Glutamatergic neuron (in vitro differentiated cells): Measurements from ENCODE around the gene CA4. TPM values are rescaled to one million over a fixed set of nuclear protein-coding genes. Genes with fewer than 3 reads are reported as not detected.
A peak's percentile ranks its signal among the peaks of the same experiment; 100 is the strongest.
"Not testable (repeated sequence)": the region's sequence is repeated elsewhere in the genome, so short reads cannot be mapped to it uniquely, and the experiment has no call there.

Experiments used
- DNase-seq: peaks from one replicate; pipeline ENCODE4 v3.0.0; 2022
- H3K27ac Mint-ChIP-seq: one replicate; pipeline ENCODE4 v1.8.0; 2020; ENCODE audit warnings: mild to moderate bottlenecking, mixed read lengths, inconsistent platforms; ENCODE audit not compliant: unreplicated experiment
- H3K27me3 Mint-ChIP-seq: one replicate; pipeline ENCODE4 v1.8.0; 2020; ENCODE audit warnings: mild to moderate bottlenecking, moderate library complexity, mixed read lengths, inconsistent platforms; ENCODE audit not compliant: unreplicated experiment
- H3K36me3 Mint-ChIP-seq: one replicate; pipeline ENCODE4 v1.8.0; 2020; ENCODE audit warnings: mild to moderate bottlenecking, mixed read lengths, inconsistent platforms; ENCODE audit not compliant: unreplicated experiment
- H3K4me1 Mint-ChIP-seq: one replicate; pipeline ENCODE4 v1.8.0; 2020; ENCODE audit warnings: mild to moderate bottlenecking, low read depth, mixed read lengths, inconsistent platforms; ENCODE audit not compliant: unreplicated experiment
- H3K4me3 Mint-ChIP-seq: one replicate; pipeline ENCODE4 v1.8.0; 2020; ENCODE audit warnings: mild to moderate bottlenecking, mixed read lengths, inconsistent platforms; ENCODE audit not compliant: unreplicated experiment
- H3K9me3 Mint-ChIP-seq: one replicate; pipeline ENCODE4 v1.8.0; 2020; ENCODE audit warnings: mild to moderate bottlenecking, moderate library complexity, mixed read lengths, inconsistent platforms; ENCODE audit not compliant: unreplicated experiment
- total RNA-seq: library from RNA; stranded (reverse); fragmentation: NEBNext Ultra II Directional; extraction: Animal tissue kit (Norgen Biotek cat#: 25700); gene quantifications from one replicate; pipeline ENCODE4 v1.2.1, GENCODE V29; 2021; ENCODE audit not compliant: unreplicated experiment
- TF ChIP-seq, protein P1 (sequence below): fragments of 200-600 bp; sonication (generic); IDR thresholded peaks from one replicate; pipeline ENCODE4 v1.5.0; 2021; ENCODE audit not compliant: partially characterized antibody, unreplicated experiment

The CA4 gene
- total RNA-seq, 1 donor from 2014 or later: 0.98 TPM

DNA sequence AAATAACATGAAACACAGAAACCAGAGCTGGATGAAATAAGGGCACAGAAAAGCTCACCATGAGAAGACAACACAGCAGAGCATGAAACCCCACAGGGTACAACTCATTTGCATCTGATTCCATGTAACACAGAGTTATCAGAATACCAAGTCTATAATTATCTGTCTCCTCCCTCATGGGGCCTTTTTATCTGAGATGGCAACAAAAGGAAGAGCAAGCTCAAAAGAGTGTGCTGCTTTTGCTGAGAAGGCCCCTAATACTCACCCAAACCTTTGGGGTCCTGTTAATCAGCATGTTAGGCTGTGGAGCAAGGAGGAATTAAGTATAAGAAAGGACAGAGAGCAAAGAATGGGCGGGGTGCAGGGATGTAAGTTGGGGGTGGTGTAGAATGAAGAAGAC lies 36.6 kb downstream of the CA4 start:
- H3K4me1 Mint-ChIP-seq, DNase-seq, H3K4me3 Mint-ChIP-seq, H3K36me3 Mint-ChIP-seq, H3K27me3 Mint-ChIP-seq, H3K9me3 Mint-ChIP-seq: not testable (repeated sequence)
- H3K27ac Mint-ChIP-seq: peak overlapping the region; percentile 72

DNA sequence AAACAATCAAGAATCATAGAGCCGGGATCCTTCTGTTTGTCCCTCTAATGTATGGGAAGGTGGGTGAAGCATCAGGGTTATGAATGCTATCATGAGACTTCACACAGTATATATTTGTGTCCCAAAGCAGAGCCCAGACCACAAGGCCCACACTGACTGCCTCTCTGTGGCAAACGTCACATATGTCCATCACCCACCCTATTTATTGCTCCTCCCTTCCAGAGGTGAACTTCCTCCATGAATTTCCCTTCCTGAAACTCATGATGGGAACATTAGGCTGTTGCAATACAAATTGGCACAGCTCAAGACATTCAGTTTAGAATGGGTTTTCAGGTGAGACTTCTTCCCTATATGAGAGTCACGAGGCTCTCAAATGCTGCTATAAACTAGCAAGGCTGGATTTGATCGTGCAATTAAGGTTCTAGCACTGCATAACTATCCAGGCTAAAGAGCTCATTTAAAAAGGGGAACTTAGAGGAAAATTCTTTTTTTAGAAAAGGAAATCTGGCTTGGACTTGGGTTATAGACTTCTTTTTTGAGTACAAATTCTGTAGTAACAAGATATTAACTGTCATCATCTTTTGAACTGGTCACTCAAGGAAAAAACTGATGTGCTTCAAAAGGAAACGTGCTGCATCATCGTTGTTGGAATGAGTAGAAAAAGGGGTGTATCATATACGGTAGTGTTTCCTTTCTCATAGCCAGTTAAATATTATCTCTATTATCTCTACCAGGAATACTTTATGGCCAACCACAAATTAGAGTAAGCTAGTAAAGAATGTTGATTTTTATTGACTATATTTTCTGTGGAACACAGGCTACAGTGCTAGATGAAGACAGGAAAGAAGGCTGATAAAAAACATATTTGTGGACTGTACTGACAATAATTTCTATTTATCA lies 37.3 kb downstream of the CA4 start:
- peak overlapping the region; percentile 72 for H3K27ac Mint-ChIP-seq
- DNase-seq, H3K27me3 Mint-ChIP-seq, H3K36me3 Mint-ChIP-seq, H3K9me3 Mint-ChIP-seq, H3K4me3 Mint-ChIP-seq, H3K4me1 Mint-ChIP-seq: not testable (repeated sequence)

DNA sequence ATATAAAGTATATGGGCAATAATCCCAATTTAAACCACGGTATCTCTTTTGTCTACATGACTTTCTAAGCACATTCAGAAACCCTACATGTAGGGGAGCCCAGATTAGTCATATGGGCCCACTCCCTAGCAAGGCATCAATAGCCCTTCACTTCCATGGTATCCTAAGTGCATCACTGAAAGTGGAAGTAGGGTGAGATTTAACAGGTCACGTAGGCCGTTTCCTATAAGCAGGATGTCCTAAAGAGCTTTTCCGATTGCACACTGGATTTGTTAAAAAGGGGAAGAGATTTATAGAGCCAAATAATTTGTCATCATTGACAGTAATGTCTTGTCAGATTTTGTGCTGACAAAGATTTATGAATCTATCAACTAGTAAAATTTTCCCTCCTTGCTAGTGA lies 39.0 kb downstream of the CA4 start:
- TF ChIP-seq, protein P1, sequence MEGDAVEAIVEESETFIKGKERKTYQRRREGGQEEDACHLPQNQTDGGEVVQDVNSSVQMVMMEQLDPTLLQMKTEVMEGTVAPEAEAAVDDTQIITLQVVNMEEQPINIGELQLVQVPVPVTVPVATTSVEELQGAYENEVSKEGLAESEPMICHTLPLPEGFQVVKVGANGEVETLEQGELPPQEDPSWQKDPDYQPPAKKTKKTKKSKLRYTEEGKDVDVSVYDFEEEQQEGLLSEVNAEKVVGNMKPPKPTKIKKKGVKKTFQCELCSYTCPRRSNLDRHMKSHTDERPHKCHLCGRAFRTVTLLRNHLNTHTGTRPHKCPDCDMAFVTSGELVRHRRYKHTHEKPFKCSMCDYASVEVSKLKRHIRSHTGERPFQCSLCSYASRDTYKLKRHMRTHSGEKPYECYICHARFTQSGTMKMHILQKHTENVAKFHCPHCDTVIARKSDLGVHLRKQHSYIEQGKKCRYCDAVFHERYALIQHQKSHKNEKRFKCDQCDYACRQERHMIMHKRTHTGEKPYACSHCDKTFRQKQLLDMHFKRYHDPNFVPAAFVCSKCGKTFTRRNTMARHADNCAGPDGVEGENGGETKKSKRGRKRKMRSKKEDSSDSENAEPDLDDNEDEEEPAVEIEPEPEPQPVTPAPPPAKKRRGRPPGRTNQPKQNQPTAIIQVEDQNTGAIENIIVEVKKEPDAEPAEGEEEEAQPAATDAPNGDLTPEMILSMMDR: no peak
- no peak for DNase-seq
- peaks cover 2% of the 10 kb centered on the region for H3K27me3 Mint-ChIP-seq
- no peaks in the 10 kb centered on the region for H3K36me3 Mint-ChIP-seq
- H3K9me3 Mint-ChIP-seq: no peaks in the 10 kb centered on the region
- H3K4me1 Mint-ChIP-seq: peaks cover 6% of the 10 kb centered on the region
- no peak overlapping the region for H3K4me3 Mint-ChIP-seq
- H3K27ac Mint-ChIP-seq: no peak overlapping the region

DNA sequence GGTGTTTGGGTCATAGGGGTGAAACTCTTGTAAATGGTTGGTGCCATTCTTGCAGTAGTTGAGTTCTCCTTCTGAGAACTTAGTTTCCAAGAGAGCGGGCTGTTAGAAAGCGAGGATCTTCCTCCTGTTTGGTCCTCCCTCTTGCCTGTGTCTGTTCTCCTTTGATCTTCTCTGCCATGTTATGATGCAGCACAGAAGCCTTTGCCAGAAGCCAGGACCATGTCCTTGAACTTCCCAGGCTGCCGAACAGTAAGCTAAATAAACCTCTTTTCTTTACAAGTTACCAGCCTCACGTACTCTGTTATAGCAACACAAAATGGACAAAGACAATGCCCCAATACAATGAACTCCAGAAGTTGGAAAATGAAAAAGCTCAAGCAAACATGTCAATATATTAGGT lies 40.3 kb downstream of the CA4 start:
- not testable (repeated sequence) for H3K27me3 Mint-ChIP-seq, DNase-seq, H3K9me3 Mint-ChIP-seq, H3K36me3 Mint-ChIP-seq, H3K4me1 Mint-ChIP-seq, H3K4me3 Mint-ChIP-seq, H3K27ac Mint-ChIP-seq

DNA sequence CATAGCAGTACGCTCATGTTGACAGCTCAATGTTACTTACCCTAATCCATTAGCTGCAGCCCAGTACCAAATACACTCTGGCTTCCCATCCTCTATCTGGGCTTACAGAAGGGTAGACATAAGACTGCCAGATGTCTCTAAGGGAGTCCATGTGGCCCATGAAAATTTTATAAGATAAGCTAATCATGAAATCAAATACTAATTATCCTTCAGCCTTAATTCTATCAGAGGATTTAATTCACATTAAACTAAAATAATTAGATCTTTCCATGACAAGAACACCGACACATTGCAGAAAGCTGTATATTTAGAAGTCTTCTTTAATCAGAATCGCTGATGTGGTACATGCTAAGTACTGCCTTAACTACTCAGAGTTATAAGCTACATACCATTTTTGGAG lies 43.3 kb downstream of the CA4 start:
- not testable (repeated sequence) for H3K9me3 Mint-ChIP-seq, H3K4me1 Mint-ChIP-seq, H3K27ac Mint-ChIP-seq, H3K4me3 Mint-ChIP-seq, H3K27me3 Mint-ChIP-seq, DNase-seq, H3K36me3 Mint-ChIP-seq

DNA sequence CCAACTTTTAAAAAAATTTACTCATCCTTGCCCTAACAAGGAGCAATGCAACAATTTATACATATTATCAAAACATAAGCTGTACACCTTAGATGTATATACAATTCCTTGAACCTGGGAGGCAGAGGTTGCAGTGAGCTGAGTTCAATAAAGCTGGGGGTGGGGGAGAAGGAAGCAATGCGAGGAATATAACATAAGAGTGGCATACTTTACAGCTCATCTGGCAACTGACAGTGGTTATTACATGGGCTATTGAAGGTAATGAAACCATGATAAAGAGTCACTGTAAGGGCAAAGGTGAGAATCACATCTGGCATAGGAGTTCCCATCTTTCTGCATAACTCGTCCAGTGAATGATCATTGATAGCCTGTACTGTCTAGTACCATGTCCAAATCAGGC lies 43.7 kb downstream of the CA4 start:
- no peaks in the 10 kb centered on the region for H3K4me1 Mint-ChIP-seq
- H3K9me3 Mint-ChIP-seq: no peaks in the 10 kb centered on the region
- H3K36me3 Mint-ChIP-seq: peaks cover 6% of the 10 kb centered on the region
- TF ChIP-seq, protein P1: no peak
- H3K27ac Mint-ChIP-seq: no peak overlapping the region
- H3K4me3 Mint-ChIP-seq: no peak overlapping the region
- DNase-seq: no peak
- peaks cover 3% of the 10 kb centered on the region for H3K27me3 Mint-ChIP-seq

DNA sequence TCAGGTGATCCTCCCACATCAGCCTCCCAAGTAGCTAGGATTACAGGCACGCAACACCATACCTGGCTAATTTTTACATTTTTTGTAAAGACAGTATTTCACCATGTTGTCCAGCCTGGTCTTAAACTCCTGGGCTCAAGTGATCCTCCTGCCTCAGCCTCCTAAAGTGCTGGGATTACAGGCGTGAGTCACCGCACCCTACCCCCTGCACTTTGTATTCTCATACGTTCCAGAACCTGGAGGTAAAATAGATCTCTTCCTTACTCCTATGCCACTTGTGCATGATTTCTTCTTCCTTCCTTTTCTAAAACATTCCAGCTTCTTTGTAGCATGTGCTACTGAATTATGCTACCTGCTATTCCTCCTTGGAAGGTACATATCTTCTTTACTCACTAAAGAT lies 44.4 kb downstream of the CA4 start:
- DNase-seq, H3K4me3 Mint-ChIP-seq, H3K27me3 Mint-ChIP-seq, H3K27ac Mint-ChIP-seq, H3K4me1 Mint-ChIP-seq, H3K9me3 Mint-ChIP-seq, H3K36me3 Mint-ChIP-seq: not testable (repeated sequence)

DNA sequence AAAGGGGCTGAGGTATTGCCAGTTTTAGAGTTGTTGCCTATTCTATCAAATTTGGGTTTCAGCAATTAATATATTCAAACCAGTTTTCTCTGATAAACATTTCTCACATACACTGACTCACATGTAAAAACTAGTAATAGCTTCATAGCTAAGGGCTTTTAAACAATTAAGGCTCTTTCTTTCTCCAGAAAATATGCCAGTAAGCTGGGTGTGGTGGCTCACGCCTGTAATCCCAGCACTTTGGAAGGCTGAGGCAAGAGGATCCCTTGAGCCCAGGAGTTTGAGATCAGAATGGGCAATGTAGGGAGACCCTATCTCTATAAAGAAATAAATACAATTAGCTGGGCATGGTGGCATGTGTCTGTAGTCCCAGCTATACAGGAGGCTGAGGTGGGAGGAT lies 48.9 kb downstream of the CA4 start:
- not testable (repeated sequence) for H3K36me3 Mint-ChIP-seq, H3K27me3 Mint-ChIP-seq, H3K4me1 Mint-ChIP-seq, DNase-seq, H3K4me3 Mint-ChIP-seq, H3K9me3 Mint-ChIP-seq, H3K27ac Mint-ChIP-seq

DNA sequence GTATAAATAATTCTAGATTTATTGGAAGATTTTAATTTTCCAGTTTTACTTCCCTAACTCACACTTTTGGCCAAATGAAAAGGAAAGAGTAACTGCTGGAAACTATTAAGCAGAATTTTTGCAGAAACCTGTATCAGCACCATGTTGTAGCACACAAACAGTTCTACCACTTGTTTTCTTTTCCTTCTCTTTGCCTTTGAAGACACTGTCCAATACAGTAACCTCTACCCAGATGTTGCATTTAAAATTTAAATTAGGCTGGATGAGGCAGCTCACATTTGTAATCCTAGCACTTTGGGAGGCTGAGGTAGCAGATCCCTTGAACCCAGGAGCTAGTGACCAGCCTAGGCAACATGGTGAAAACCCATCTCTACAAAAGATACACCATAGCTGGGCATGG lies 56.0 kb downstream of the CA4 start:
- not testable (repeated sequence) for H3K4me3 Mint-ChIP-seq, H3K36me3 Mint-ChIP-seq, H3K27me3 Mint-ChIP-seq, H3K9me3 Mint-ChIP-seq, DNase-seq, H3K27ac Mint-ChIP-seq, H3K4me1 Mint-ChIP-seq

DNA sequence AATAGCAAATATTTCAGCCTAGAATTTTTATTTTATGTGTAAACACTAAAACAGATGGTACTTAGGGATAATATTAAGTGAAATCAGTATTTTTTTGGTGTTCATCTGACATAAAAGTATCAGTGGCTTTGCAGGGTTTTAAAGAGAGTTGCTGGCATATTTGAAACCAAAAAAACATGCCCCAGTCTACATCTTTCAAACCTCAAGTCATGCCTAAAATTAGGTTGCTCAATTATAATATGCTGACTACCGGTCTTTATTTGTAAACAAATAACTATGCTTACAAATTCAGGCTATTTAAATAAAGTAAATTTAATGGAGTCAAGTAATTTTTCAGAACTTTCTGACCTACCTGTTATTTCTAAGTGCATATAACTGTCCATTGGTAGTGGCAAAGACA lies 58.5 kb downstream of the CA4 start:
- not testable (repeated sequence) for H3K36me3 Mint-ChIP-seq, H3K4me1 Mint-ChIP-seq, H3K27ac Mint-ChIP-seq, H3K27me3 Mint-ChIP-seq, H3K4me3 Mint-ChIP-seq, DNase-seq, H3K9me3 Mint-ChIP-seq
